ENCODE measurements around the gene LGR4. TPM values are rescaled to one million over a fixed set of nuclear protein-coding genes. Genes with fewer than 3 reads are reported as not detected.

LGR4 gene
- total and polyA plus RNA-seq, 2 of the 13 experiments (the other 11 are each of a cell fraction or from before 2014, with no cell fraction given), result 42.1 to 68.7 TPM

DNA sequence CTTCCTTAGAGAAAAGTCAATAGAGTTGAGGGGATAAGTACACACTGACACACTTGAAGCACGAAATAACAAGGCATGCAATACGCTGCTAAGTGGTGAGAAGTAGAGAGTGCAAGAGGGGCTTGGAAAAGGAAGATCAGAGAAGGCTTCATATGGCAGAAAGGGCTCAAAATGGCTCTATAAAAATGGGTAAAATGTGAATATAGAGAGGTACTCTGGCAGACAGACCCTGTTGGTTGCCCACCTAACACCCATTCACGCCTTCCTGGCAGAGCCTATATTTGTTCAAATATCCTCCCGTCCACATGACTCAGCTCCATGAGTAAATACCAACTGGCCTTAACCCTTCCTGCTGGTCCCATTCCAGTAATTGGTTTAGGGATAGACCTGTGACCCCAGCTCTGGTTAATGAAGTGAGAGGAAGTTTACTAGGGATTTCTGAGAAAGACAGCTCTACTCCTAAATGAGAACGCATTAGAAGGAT, 70.7 kb downstream of the LGR4 start (continued):
- TF ChIP-seq, protein P1, sequence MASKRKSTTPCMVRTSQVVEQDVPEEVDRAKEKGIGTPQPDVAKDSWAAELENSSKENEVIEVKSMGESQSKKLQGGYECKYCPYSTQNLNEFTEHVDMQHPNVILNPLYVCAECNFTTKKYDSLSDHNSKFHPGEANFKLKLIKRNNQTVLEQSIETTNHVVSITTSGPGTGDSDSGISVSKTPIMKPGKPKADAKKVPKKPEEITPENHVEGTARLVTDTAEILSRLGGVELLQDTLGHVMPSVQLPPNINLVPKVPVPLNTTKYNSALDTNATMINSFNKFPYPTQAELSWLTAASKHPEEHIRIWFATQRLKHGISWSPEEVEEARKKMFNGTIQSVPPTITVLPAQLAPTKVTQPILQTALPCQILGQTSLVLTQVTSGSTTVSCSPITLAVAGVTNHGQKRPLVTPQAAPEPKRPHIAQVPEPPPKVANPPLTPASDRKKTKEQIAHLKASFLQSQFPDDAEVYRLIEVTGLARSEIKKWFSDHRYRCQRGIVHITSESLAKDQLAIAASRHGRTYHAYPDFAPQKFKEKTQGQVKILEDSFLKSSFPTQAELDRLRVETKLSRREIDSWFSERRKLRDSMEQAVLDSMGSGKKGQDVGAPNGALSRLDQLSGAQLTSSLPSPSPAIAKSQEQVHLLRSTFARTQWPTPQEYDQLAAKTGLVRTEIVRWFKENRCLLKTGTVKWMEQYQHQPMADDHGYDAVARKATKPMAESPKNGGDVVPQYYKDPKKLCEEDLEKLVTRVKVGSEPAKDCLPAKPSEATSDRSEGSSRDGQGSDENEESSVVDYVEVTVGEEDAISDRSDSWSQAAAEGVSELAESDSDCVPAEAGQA (IDR thresholded peaks at IDR 0.05; ENCODE audit: low read depth), result no peak
- TF ChIP-seq, protein P1 (CRISPR knock-in tag; IDR thresholded peaks at IDR 0.05; ENCODE audit: borderline replicate concordance), result no peak
- TF ChIP-seq HDAC6 (IDR thresholded peaks at IDR 0.05; ENCODE audit: low read depth, low read length), result no peak
- TF ChIP-seq DDIT3 (CRISPR knock-in tag; IDR thresholded peaks at IDR 0.05), result no peak
- peak; percentile 83 for TF ChIP-seq HNF1B (CRISPR knock-in tag; IDR thresholded peaks at IDR 0.05)
- 0 out of 2 replicates have a peak, but pooled peaks have one; percentile 42 for TF ChIP-seq KDM1A (CRISPR knock-in tag; IDR thresholded peaks at IDR 0.05)
- no peak for TF ChIP-seq MZF1 (CRISPR knock-in tag; IDR thresholded peaks at IDR 0.05; ENCODE audit: borderline replicate concordance)
- TF ChIP-seq ZNF605 (CRISPR knock-in tag; IDR thresholded peaks at IDR 0.05), result no peak
- TF ChIP-seq ZNF143 (CRISPR knock-in tag; IDR thresholded peaks at IDR 0.05), result no peak
- TF ChIP-seq, protein P2, sequence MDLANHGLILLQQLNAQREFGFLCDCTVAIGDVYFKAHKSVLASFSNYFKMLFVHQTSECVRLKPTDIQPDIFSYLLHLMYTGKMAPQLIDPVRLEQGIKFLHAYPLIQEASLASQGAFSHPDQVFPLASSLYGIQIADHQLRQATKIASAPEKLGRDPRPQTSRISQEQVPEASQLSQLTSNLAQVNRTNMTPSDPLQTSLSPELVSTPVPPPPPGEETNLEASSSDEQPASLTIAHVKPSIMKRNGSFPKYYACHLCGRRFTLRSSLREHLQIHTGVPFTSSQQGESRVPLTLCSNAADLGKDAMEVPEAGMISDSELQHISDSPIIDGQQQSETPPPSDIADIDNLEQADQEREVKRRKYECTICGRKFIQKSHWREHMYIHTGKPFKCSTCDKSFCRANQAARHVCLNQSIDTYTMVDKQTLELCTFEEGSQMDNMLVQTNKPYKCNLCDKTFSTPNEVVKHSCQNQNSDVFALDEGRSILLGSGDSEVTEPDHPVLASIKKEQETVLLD (CRISPR knock-in tag; IDR thresholded peaks at IDR 0.05; ENCODE audit: low read depth), result no peak
- no peak for TF ChIP-seq ZNF530 (CRISPR knock-in tag; IDR thresholded peaks at IDR 0.05; ENCODE audit: low read depth)
- no peak for TF ChIP-seq ZNF235 (CRISPR knock-in tag; IDR thresholded peaks at IDR 0.05; ENCODE audit: borderline replicate concordance)
- no peak for TF ChIP-seq ZNF33B (CRISPR knock-in tag; IDR thresholded peaks at IDR 0.05)
- no peak for TF ChIP-seq ZFP82 (CRISPR knock-in tag; IDR thresholded peaks at IDR 0.05; ENCODE audit: borderline replicate concordance)
- peak; percentile 24; the same call in 1 of the 2 replicates for TF ChIP-seq ZBED4 (CRISPR knock-in tag; IDR thresholded peaks at IDR 0.05; ENCODE audit: borderline replicate concordance)
- TF ChIP-seq AGO1 (IDR thresholded peaks at IDR 0.05; ENCODE audit: low read depth, low read length, poor library complexity, severe bottlenecking), result no peak
- TF ChIP-seq SP5 (CRISPR knock-in tag; IDR thresholded peaks at IDR 0.05; ENCODE audit: borderline replicate concordance, low read depth), result no peak; the same call in 1 of the 2 replicates

Measured in HepG2 (cell line).